Iris pigment epithelial cell (primary cell): ENCODE results near the gene KPNA6.
"Not testable (repeated sequence)": the region's sequence is repeated elsewhere in the genome, so short reads cannot be mapped to it uniquely, and the experiment has no call there.

Experiments
- DNase-seq: peaks from one replicate; pipeline ENCODE4 v3.0.0-alpha.2; 2011; ENCODE audit warnings: low read depth

KPNA6 gene

DNA sequence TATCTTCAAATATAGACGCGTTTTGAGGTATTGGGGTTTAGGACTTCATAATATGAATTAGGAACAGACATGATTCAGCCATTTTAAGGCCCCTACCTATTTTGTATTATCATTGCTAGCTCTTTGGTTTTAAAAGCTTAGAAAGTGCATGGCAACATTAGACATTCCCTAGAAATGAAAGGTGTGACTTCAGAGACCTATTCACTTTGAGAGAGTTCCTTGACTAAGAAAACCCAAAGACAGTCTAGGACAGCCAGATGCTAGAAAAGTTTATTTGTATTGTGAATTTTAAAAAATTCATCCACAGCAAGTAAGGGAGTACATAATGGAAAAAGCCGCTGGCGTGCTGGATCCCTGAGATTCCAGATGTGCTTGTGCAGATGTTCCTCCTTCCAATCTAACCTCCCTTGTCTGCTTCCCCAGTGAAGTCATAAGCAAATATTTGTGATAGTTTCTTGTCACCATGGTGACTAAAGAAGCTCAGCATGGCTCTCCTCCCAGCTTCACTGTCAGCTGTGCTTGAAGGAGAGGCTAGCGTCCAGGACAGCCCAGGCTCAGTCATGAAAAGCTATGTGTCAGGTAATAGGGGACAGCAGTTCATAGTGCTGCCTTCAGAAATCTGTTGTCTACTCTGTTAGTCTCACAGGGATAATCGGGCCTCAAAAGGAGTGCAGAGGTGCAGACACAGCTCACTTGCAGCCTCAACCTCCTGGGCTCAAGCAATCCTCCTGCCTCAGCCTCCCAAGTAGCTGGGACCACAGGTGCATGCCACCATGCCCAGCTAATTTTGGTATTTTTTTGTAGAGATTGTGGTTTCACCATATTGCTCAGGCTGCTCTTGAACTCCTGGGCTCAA, 34.8 kb downstream of the KPNA6 start:
- DNase-seq: peak; percentile 65

DNA sequence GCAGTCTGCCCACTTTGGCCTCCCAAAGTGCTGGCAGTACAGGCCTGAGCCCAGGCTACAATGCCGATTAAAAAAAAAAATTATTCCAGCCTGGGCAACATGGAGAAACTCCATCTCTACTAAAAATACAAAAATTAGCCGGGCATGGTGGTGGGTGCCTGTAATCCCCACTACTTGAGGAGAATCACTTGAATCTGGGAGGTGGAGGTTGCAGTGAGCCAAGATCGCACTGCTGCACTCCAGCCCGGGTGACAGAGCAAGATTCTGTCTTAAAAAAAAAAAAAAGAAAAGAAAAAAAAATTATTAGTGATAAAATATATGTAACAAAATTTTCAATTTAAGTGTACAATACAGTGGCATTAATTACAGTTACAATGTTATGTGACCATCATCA, 35.4 kb downstream of the KPNA6 start:
- DNase-seq: not testable (repeated sequence)

DNA sequence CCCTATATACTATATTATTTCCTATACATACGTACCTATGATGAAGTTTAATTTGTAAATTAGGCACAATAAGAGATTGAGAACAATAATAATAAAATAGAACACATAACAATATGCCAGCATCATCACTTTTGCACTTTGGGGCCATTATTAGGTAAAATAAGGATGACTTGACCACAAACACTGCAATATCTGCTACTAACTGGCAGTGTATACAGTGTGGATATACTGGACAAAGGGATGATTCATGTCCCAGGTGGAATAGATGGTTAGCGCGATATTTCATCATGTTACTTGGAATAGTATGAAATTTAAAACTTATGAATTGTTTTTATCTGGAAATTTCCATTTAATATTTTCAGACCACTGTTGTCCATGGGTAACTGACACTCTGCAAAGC, 36.2 kb downstream of the KPNA6 start:
- no peak for DNase-seq

DNA sequence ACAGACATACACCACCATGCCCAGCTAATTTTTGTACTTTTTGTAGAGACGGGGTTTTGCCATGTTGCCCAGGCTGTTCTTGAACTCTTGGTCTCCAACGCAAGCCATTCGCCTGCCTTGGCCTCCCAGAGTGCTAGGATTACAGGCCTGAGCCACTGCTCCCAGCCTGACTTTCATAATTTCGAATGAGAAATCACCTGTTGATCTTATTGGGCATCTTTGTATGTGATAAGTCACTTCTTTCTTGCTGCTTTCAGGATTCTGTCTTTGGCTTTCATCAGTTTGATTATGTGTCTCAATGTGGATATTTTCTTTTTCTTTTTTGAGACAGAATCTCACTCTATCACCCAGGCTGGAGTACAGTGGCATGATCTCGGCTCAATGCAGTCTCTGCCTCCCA, 39.9 kb downstream of the KPNA6 start:
- not testable (repeated sequence) for DNase-seq

DNA sequence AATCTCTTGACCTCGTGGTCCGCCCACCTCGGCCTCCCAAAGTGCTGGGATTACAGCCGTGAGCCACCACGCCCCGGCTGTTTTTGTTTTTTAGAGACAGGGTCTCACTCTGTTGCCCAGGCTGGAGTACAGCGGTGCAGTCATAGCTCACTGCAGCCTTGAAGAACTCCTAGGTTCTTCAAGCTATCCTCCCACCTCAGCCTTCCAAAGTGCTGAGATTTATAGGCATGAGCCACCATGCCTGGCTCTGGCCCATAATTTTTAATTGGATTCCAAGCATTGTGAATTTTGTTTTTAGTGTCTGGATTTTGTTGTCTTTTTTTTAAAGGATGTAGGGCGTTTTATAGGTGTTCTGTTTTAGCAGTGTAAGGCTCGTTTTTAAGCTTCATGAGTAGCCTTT, 43.0 kb downstream of the KPNA6 start:
- DNase-seq: no peak

DNA sequence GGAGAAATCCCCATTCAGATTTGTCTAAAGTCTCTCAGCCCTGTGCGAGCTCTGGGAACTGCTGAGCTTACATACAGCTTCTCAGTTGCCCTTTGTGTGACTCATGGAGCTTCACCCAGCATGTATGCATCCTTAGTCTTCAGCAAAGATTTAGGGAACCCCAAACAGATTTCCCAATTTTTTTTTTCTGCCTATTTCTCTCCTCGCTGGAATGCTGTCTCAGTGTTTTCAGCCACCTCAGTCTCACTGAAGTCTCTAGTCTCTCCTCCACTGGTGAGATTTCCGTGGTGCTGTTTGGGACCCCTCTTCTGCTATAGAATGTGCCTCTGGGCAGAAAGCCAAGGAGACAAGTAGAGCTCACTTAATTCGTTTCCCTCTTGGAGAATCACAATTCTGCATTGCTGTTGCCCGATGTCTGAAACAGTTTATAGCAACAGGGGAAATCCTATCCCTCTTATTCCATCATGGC, 43.5 kb downstream of the KPNA6 start:
- DNase-seq: peak; percentile 85

DNA sequence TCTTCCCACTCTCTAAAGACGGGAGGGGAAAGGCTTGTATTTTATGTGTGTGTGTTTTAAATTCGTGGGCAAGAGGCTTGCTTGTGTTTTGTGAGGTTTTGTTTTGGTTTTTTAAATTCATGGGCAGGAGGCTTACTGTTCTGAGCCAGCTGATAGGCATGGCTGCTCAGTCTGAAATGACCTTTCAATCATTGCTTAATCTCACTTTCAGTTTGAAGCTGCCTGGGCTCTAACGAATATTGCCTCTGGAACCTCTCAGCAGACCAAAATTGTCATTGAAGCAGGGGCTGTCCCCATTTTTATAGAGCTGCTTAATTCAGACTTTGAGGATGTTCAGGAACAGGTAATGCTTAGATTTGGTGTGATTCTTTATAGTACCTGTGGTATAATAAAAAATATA, 51.3 kb downstream of the KPNA6 start:
- no peak for DNase-seq

DNA sequence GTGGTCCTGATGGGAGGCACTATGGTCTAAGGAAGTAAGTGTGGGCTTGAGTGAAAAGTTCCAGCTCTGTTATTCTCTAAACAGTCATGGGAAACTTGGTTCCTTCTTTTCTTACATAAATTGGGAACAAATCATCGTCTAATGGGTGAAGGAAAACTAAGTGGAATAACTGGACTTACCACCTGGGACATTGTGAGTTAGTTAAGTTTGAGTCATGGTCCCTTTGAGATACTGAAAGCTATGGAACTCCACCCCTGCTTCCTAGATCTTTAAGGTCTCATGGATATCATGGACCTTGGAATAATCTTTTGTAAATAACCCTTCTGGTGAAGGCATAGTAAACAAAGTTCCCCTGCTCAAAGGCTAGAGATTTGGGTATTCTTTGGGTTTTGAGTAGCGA, 55.5 kb downstream of the KPNA6 start:
- DNase-seq: no peak

DNA sequence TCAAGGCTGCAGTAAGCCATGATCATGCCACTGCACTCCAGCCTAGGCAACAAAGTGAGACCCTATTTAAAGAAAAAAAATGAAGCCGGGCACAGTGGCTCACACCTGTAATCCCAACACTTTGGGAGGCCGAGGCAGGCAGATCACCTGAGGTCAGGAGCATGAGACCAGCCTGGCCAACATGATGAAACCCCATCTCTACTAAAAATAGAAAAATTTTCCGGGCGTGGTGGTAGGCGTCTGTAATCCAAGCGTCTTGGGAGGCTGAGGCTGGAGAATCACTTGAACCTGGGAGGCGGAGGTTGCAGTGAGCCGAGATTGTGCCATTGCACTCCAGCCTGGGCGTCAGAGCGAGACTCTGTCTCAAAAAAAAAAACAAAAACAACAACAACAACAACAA, 57.8 kb downstream of the KPNA6 start:
- DNase-seq: not testable (repeated sequence)

DNA sequence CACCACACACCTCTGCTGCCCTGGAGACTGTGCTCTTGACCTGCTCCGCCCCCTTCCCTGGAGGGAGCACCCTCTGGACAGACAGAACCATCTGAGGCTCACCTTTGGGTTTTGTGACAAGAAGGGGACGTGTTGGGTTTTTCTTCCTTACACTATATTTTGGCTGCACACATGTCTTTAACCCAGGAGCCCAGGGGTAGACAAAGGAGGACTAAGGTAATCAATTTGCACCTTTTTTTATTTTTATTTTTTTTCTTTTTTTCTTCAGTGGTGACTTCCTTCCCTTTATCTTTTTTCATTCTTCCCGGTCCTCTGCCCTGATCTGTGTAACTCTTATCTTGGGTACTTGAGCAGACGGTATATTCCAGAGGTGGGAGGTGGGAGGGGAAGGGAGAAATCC, 63.1 kb downstream of the KPNA6 start:
- no peak for DNase-seq

DNA sequence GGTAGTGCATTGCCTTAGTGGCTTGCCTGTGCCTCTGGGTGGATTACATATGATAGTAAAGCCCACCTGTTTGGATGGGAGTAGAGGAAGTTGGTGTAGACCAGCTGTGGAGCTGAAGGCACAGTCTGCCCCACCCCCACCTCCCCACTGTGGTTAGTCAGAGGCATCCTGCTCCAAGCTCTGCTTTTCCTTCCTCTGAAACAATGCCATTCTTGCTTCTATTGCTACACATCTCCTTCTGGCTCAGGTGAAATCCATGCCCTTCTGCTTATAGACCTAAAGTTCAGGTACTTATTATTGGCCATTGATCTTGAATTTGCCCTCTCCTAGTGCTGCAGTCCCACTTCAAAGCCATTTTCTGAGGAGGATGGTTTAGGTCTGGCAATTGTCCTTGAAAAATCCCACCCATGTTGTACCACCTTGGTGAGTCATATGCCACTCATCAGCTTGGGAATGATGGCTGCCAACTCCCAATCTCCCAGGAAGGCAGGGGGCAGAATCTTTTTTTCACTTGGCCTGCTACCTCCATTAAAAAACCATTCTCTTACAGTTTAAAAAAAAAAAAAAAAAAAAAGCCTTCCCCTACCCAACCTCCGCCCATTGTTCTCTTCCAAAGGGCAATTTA, 64.9 kb downstream of the KPNA6 start:
- peak; percentile 45 for DNase-seq

DNA sequence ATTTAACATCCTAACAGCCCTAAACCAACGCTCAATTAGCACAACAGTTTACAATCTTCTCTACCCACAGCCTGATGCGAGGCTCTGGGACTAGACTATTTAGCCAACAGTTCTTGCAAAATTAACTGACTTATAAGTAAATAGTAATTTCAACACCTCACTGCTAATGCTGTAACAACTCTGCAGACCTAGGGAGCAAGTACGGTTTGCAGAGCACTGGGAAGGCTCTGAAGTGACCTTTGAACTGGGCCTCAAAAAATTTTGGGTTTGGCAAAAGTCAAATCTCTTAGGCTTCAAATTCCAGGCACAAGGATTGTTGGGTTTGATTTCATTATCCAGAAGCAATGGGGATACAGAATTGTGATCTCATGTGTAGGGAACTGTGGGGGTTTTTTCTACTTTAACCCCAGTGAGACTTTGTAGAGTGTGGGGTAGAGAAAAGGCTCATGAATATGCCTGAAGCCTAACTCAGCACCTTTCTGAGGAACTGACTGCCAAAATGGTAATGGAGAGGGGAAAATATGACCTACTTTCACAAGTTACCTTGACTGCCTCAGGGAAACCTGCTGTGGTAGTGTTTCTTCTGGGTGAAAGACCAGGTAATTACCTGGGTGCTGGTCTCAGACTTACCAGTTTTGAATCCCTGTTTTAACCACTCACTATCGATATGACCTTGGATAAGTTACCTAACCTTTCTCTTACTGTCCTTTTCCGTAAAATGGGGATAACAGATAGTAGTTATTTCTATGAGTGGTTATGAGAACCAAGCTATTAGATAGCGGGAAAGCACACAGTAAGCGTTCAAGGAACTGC, 70.7 kb downstream of the KPNA6 start:
- no peak for DNase-seq

DNA sequence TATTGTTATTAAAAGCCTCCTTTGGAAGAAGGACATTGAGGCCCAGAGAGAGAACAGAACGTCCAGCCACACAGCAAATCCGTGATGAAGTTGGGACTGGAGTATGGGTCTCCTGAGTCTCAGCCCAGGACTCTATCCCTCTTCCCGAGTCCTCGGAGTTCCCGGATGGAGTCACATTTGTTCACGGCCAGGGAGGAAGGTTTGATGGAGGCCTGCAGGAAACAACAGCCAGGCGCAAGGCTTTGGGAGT, 71.3 kb downstream of the KPNA6 start:
- DNase-seq: no peak

DNA sequence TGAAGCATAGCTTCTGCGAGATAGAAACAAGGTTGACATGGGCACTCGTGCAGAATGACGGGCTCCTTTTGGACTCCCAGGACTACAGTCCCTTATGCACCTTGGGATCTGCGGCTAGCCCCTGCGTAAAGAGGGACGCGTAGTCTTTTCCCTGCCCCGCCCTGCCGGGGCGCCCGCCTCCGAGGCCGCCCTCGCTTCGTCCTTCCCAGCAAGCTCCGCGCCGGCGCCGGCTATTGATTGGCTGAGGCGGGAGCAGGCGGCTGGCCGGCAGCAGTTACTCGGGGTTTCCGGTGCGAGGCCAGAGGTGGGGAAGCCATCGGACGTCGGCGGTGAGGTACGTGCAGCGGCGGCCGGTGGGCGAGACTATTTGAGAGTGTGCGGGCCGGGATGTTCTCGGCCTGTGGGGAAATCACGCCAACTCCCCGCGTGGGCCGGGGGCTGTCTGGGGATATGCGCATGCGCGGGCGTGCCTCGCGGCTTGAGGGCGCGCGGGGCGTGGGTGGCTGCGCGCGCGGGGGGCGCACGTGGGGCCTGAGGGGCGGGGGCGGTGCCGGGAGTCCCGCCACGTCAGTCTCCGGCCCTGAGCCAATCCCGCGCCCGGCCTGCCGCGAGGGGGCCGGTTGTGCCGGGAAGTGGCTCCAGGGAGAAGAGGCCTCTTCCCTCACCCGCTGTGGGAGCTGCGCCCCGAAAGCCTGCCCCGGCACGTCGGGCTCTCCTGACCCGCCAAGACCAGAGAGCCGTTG, 71.8 kb downstream of the KPNA6 start, which contains the start of gene TXLNA:
TXLNA (plus strand) TSS at position 233 of the 743 bp plus-strand sequence. CDS start 671 bp downstream, outside the sequence.
- peak; percentile 95 for DNase-seq

DNA sequence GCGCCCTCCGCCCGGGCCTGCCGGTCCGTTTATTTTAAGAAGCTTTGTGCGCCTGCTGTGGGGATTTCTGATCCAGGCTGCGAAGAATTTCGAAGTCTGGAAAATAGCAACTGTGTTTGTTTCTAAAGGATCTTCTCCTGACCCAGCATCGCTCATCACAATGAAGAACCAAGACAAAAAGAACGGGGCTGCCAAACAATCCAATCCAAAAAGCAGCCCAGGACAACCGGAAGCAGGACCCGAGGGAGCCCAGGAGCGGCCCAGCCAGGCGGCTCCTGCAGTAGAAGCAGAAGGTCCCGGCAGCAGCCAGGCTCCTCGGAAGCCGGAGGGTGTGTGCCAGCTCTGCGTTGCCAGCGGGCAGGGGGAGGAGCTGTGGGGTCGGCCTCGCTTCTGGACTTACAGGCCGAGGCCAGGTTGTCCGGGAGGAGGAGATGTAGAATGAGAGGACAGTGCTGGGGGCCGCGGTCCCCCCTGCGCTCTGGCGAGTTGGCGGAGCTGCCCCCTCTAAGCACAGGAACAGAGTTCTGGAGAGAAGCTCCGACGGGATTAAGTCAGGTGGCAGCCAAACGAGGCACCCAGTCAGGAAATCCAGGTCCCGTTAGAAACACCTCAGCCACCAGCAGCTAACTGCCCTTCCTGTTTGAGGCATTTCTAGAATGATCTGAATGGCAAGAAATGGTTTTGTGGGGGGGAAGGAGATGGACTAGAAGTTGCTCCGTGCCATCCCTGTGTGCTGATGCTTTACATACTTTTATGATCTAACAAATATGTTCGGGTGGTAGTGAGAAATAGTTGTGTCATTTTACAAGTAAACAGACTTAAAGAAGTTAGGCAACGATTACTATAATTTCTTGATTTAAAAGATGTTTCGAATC, 72.6 kb downstream of the KPNA6 start:
- DNase-seq: peak; percentile 77

DNA sequence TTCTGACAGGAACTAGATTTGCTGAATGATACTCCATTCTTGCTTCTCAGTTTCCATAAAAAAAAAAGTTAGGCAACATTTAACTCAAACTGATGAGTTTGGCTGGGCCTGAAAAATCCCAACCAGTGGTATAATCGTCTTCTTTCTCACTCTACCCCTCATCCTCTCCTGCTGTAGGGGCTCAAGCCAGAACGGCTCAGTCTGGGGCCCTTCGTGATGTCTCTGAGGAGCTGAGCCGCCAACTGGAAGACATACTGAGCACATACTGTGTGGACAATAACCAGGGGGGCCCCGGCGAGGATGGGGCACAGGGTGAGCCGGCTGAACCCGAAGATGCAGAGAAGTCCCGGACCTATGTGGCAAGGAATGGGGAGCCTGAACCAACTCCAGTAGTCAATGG, 73.2 kb downstream of the KPNA6 start:
- no peak for DNase-seq

DNA sequence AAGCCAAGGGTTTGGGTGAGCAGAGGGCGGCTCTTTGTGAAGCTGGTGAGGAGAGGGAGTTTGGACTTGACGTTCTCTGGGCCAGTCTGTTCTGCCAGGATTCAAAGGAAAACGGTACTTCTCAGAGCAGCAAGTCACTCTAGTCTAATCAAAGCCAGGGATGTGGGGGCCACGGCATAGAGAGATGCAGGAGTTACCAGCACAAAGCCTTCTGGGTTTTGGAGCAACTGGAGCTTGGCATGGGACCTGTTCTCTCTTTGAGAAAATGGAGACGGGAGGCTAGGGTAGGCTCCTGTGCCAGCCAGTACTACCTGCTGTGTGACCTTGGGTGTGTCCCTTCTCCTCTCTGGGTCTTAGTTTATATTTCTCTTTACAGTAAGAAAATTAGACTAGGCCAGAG, 73.7 kb downstream of the KPNA6 start:
- no peak for DNase-seq

DNA sequence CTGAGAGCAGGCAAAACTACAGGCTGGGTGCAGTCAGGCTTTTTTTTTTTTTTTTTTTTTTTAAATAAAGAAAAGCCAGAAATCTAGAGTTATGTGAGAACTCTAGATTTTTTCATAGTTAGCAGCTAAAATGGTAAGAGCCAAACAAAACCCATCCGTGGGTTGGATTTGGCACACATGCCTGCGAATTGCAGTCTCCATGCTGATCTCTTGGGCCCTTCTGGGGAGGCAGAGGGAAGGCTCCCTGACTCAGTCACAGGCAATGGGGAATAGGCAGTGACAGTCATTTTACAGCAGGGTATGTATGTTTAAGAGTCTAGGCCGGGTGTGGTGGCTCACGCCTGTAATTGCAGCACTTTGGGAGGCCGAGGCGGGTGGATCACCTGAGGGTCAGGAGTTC, 74.2 kb downstream of the KPNA6 start:
- DNase-seq: no peak

DNA sequence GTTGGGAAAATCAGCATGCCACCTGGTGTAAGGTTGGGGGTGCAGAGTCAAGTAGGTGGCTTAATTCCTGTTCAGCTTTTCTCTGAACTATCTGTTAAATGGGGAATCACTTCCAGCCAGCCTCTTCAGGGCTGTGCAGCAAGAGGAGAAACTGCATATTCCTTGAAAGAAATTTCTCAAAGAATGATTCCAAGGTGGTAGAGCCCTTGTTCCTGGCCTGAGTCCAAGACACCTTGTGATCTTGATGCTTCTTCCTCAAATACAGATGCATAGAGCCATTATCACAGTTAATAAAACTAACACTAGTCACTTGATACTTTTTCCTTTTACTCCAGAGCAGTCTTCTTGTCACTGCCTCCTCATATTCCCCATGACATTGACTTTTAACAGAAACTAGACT, 76.8 kb downstream of the KPNA6 start:
- DNase-seq: no peak

DNA sequence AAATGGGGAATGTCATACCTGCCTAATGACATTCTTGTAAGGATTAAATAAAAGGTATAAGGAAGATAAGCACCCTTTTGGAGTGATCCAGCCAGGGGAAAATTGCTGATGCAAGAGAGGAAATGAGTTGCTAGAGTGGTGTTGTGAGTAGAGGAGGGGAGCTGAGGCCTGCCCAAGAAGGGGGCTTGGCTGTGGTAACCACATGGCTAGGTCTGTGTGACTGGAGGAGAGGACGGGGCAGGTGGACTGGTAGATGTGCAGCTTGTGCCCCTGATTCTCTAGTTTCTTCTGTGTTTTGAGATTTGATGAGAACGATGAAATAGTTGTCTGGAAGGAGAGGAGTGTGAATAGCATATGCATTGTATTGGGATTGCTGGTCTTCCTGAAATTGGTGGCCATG, 78.2 kb downstream of the KPNA6 start:
- DNase-seq: no peak

DNA sequence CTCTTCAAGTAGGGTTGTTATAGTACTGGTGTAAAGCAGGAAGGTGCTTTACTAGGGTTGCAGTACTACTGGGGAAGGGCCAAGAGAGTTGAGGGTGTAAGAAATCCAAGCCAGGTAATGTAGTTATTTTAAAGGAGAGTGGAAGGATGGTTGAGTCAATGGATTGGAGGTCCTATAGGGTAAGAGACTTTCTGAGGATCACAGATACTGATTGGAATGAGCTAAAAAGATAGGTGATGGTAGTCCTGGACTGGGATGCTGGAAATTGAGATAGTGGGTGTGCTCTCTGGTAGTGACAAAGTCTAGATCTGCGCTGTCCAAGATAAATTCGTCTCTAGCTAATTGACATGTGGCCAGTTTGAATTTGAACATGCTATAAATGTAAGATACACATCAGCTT, 78.6 kb downstream of the KPNA6 start:
- DNase-seq: no peak
